ENCODE data around the gene SELENOV. TPM values are rescaled to one million over a fixed set of nuclear protein-coding genes. Genes with fewer than 3 reads are reported as not detected.

Gene SELENOV
- total and polyA plus RNA-seq, 9 of the 15 experiments (the other 6 are each of a cell fraction or from before 2014, with no cell fraction given): 0.04 to 0.09 (median 0.06) TPM; not detected in 4

- TF ChIP-seq E2F4 (CRISPR knock-in tag; IDR thresholded peaks at IDR 0.05; ENCODE audit: low read depth) (peak; percentile 77; the same call in 1 of the 2 replicates), ZNF589 (CRISPR knock-in tag; IDR thresholded peaks at IDR 0.05; ENCODE audit: low read depth) (no peak), ZNF253 (CRISPR knock-in tag; conservative IDR thresholded peaks at IDR 0.05) (no peak), ZNF263 (CRISPR knock-in tag; IDR thresholded peaks at IDR 0.05; ENCODE audit: borderline replicate concordance) (peak; percentile 84), FOXK2 (conservative IDR thresholded peaks at IDR 0.05 in 1 of 2, IDR thresholded peaks at IDR 0.05 in 1 of 2; ENCODE audit: low read depth in 2 of 2) (no peak), NUFIP1 (IDR thresholded peaks at IDR 0.05; ENCODE audit: partially characterized antibody) (no peak), GATAD2B (IDR thresholded peaks at IDR 0.05; ENCODE audit: borderline replicate concordance) (peak; percentile 79; the same call in 1 of the 2 replicates), ZNF512 (tag; IDR thresholded peaks at IDR 0.05) (no peak), POLR2H (tag; IDR thresholded peaks at IDR 0.05; ENCODE audit: low read depth) (no peak), HIVEP1 (CRISPR knock-in tag; IDR thresholded peaks at IDR 0.05) (no peak), SUPT5H (IDR thresholded peaks at IDR 0.05) (no peak), TGIF2 (CRISPR knock-in tag; IDR thresholded peaks at IDR 0.05) (peak; percentile 97), CBX1 (IDR thresholded peaks at IDR 0.05; ENCODE audit: low read depth) (peak; percentile 59; the same call in 1 of the 2 replicates), FIP1L1 (IDR thresholded peaks at IDR 0.05; ENCODE audit: low read depth, low read length, poor library complexity, severe bottlenecking) (peak; percentile 80), GABPB2 (CRISPR knock-in tag; conservative IDR thresholded peaks at IDR 0.05) (no peak), NR0B1 (IDR thresholded peaks at IDR 0.05; ENCODE audit: partially characterized antibody) (no peak)
Observed at GRCh38 chr19:39502640-39503417, 12.1 kb upstream of the SELENOV start (continued).

All from K562 (cell line).